K562 (cell line): ENCODE results near the gene HIVEP1. TPM values are rescaled to one million over a fixed set of nuclear protein-coding genes. Genes with fewer than 3 reads are reported as not detected.
A peak's percentile ranks its signal among the peaks of the same experiment; 100 is the strongest.

Experiments used
- ATAC-seq: fragments of 200-7000 bp; cut with Tn5 transposase; 3 replicates; pipeline ENCODE4 v1.9.1; 2020; ENCODE audit warnings: moderate library complexity
- BruUV-seq: library from RNA; stranded (reverse); fragments of 400-500 nt; replicated peaks from 2 replicates; lab custom pipeline; 2021; lab: Mats Ljungman, UMichigan
- CTCF ChIA-PET: fragments of 300-600 bp; formaldehyde crosslinking; extraction: SDS; loops from one replicate; lab custom pipeline; 2021; ENCODE audit warnings: low intra/inter-chr PET ratio; lab: Yijun Ruan, JAX
- POLR2A ChIA-PET: fragments of 300-600, 350-650 bp; sonication (Branson Sonifier 250); formaldehyde crosslinking; extraction: SDS; loops from one replicate; lab custom pipeline; 2021; ENCODE audit warnings: antibody characterized with exemption, inconsistent platforms; lab: Yijun Ruan, JAX
- DNase-seq, 4 experiments: peaks; one replicate each; pipeline versions ENCODE4 v3.0.0 to v3.0.0-alpha.2; 2011 to 2018; ENCODE audit warnings: low spot score in 3 of 4, mixed read lengths in 3 of 4; ENCODE audit errors: extremely low read depth in 1 of 4
- FAIRE-seq: peaks from 2 replicates; lab custom pipeline; 2011; peaks lifted over from hg19 to GRCh38; lab: Jason Lieb, UNC
- H2AFZ ChIP-seq: 2 replicates; pipeline ENCODE4 v1.6.0; 2011; ENCODE audit warnings: low read depth, low read length, control low read depth, inconsistent platforms
- H3K27ac ChIP-seq: fragments of 200-600 bp; 3 replicates; pipeline ENCODE4 v1.8.0; 2011; ENCODE audit warnings: low read depth, mild to moderate bottlenecking, control low read depth, inconsistent platforms, low read length, moderate library complexity, mixed read lengths; ENCODE audit errors: extremely low read depth
- H3K27me3 ChIP-seq, 2 experiments: fragments of 300-600 bp in 1 of 2; 2 replicates in 1 of 2; 3 replicates in 1 of 2; pipeline versions ENCODE4 v1.6.0 to v1.8.0; 2011; ENCODE audit warnings: inconsistent platforms in 2 of 2, low read length in 2 of 2, mild to moderate bottlenecking in 1 of 2, mixed read lengths in 1 of 2, moderate library complexity in 1 of 2; ENCODE audit not compliant: control insufficient read depth in 2 of 2, insufficient read depth in 2 of 2
- H3K36me3 ChIP-seq: fragments of 300-600 bp; 3 replicates; pipeline ENCODE4 v1.8.0; 2011; ENCODE audit warnings: mild to moderate bottlenecking, low read length, inconsistent platforms; ENCODE audit not compliant: control insufficient read depth, insufficient read depth
- H3K4me1 ChIP-seq, 2 experiments: fragments of 200-600 bp in 1 of 2; replicated peaks in 1 of 2; 2 replicates in 1 of 2; 3 replicates in 1 of 2; pipeline versions ENCODE4 v1.5.1 to v1.8.0; 2011; ENCODE audit warnings: inconsistent platforms in 2 of 2, low read length in 2 of 2, mild to moderate bottlenecking in 1 of 2, mixed read lengths in 1 of 2, moderate library complexity in 1 of 2; ENCODE audit not compliant: control insufficient read depth in 2 of 2, insufficient read depth in 2 of 2
- H3K4me2 ChIP-seq: 2 replicates; pipeline ENCODE4 v1.6.1; 2011; ENCODE audit warnings: low read length, control low read depth, inconsistent platforms, mixed read lengths; ENCODE audit not compliant: insufficient read depth
- H3K4me3 ChIP-seq: fragments of 200-600 bp; sonication (generic), shearing (Covaris generic); 2 replicates; pipeline ENCODE4 v1.5.1; 2016; ENCODE audit warnings: control low read depth, inconsistent platforms
- H3K79me2 ChIP-seq: fragments of 200-600 bp; 3 replicates; pipeline ENCODE4 v1.8.0; 2011; ENCODE audit warnings: low read length, inconsistent platforms; ENCODE audit not compliant: control insufficient read depth, insufficient read depth
- H3K9ac ChIP-seq, 2 experiments: 2 replicates each; pipeline versions ENCODE4 v1.6.0 to v1.6.1; 2011; ENCODE audit warnings: low read depth in 2 of 2, low read length in 2 of 2, control low read depth in 1 of 2, inconsistent platforms in 1 of 2, mild to moderate bottlenecking in 1 of 2, mixed read lengths in 1 of 2; ENCODE audit not compliant: insufficient read depth in 1 of 2
- H3K9me1 ChIP-seq: one replicate; pipeline ENCODE4 v1.6.0; 2011; ENCODE audit warnings: inconsistent platforms, mild to moderate bottlenecking, low read length, moderate library complexity; ENCODE audit not compliant: control insufficient read depth, insufficient read depth
- H3K9me3 ChIP-seq: replicated peaks from 2 replicates; pipeline ENCODE4 v1.5.1; 2011; ENCODE audit warnings: low read depth, low read length, inconsistent platforms; ENCODE audit not compliant: control insufficient read depth, insufficient read depth
- H4K20me1 ChIP-seq: replicated peaks from 2 replicates; pipeline ENCODE4 v1.6.1; 2011; ENCODE audit warnings: low read length, inconsistent platforms, mixed read lengths; ENCODE audit not compliant: control insufficient read depth, insufficient read depth
- ATF7 ChIP-seq: fragments of 450-650 bp; IDR thresholded peaks from 2 replicates; pipeline ENCODE4 v1.7.1; 2014; ENCODE audit warnings: mild to moderate bottlenecking, moderate library complexity
- BHLHE40 ChIP-seq: IDR thresholded peaks from 2 replicates; pipeline ENCODE4 v1.6.1; 2011; ENCODE audit warnings: low read length, improper control_type of control experiment
- CCAR2 ChIP-seq: fragments of 200-400 bp; formaldehyde crosslinking; IDR thresholded peaks from 2 replicates; pipeline ENCODE4 v1.6.1; 2017; ENCODE audit warnings: mild to moderate bottlenecking, low read depth, low read length
- CTCF ChIP-seq, 3 experiments: IDR thresholded peaks in 2 of 3; conservative IDR thresholded peaks in 1 of 3; 2 replicates each; pipeline ENCODE4 v1.5.1; 2011 to 2012; ENCODE audit warnings: low read length in 3 of 3, mild to moderate bottlenecking in 3 of 3, control low read depth in 2 of 3, improper control_type of control experiment in 1 of 3, inconsistent platforms in 1 of 3, low read depth in 1 of 3, mixed read lengths in 1 of 3, moderate library complexity in 1 of 3; ENCODE audit not compliant: insufficient read depth in 2 of 3
- HMG20B ChIP-seq: fragments of 250-450 bp; sonication (Bioruptor Pico); IDR thresholded peaks from 2 replicates; pipeline ENCODE4 v1.5.0; 2021; ENCODE audit warnings: mild to moderate bottlenecking
- NFE2 ChIP-seq: IDR thresholded peaks from 2 replicates; pipeline ENCODE4 v1.6.1; 2014; ENCODE audit warnings: antibody characterized with exemption, low read depth
- POLR3G ChIP-seq: IDR thresholded peaks from 2 replicates; pipeline ENCODE4 v1.6.1; 2011; ENCODE audit not compliant: insufficient read length, insufficient replicate concordance; ENCODE audit errors: extremely low read depth
- TEAD1 ChIP-seq, 2 experiments: fragments of 450-650 bp in 1 of 2; sonication (generic) in 1 of 2; formaldehyde crosslinking; IDR thresholded peaks; 2 replicates each; pipeline versions ENCODE4 v1.4.0 to v1.8.0; 2020 to 2022; ENCODE audit warnings: mild to moderate bottlenecking in 2 of 2, missing genetic modification reagents in 1 of 2
- TFE3 ChIP-seq: fragments of 450-650 bp; formaldehyde crosslinking; IDR thresholded peaks from 2 replicates; pipeline ENCODE4 v1.4.0; 2020; ENCODE audit warnings: mild to moderate bottlenecking, mixed read lengths
- ZMIZ1 ChIP-seq, 2 experiments: fragments of 150-350 bp in 1 of 2; IDR thresholded peaks; 2 replicates each; pipeline ENCODE4 v1.6.1; 2012 to 2016; ENCODE audit warnings: low read depth in 2 of 2, low read length in 2 of 2, mild to moderate bottlenecking in 1 of 2, moderate library complexity in 1 of 2
- ZNF57 ChIP-seq: fragments of 450-650 bp; formaldehyde crosslinking; IDR thresholded peaks from 2 replicates; pipeline ENCODE4 v1.4.0; 2020; ENCODE audit warnings: mild to moderate bottlenecking, moderate library complexity
- ZNF589 ChIP-seq: fragments of 200-800 bp; sonication (Bioruptor generic); IDR thresholded peaks from 2 replicates; pipeline ENCODE4 v1.6.1; 2016; ENCODE audit warnings: low read depth, missing genetic modification characterization, missing compliant biosample characterization
- WGBS: fragments of 100-300 bp; shearing (Covaris generic); methylation state at CpG from one replicate; pipeline ENCODE4 v1.1.6; 2016; ENCODE audit warnings: low coverage, mixed read lengths; ENCODE audit not compliant: insufficient coverage; ENCODE audit errors: missing lambda C conversion rate; 5-methylcytosine and 5-hydroxymethylcytosine counted together
- in situ Hi-C: fragments of 300-500 bp; cut with MboI; formaldehyde crosslinking; loops from 4 replicates; pipeline ENCODE4 v1.15.0; 2018; ENCODE audit warnings: inconsistent platforms, mixed read lengths
- intact Hi-C: fragments of 100-400 bp; cut with micrococcal nuclease; formaldehyde crosslinking; loops from 2 replicates; pipeline ENCODE4 v1.14.2; 2022
- polyA plus RNA-seq, 8 experiments: library from polyadenylated mRNA; depleted of rRNA in 4 of 8; stranded (reverse) in 5 of 8; unstranded in 3 of 8; fragments of >200 nt; fragmentation: Nextera tagmentation in 2 of 8; fragmentation: Illumina TruSeq in 1 of 8; extraction: Ambion mirVana in 2 of 8; extraction: Trizol in 1 of 8; gene quantifications; 2 replicates each; pipeline versions ENCODE4 v1.2.1 to v1.2.3, GENCODE V29; 2011 to 2014; ENCODE audit warnings: inconsistent platforms in 1 of 8, missing spikeins in 1 of 8
- total RNA-seq, 7 experiments: library from RNA; depleted of rRNA in 6 of 7; stranded (reverse); fragments of >200 nt in 6 of 7; fragmentation: Illumina TruSeq in 2 of 7; extraction: Trizol in 2 of 7; gene quantifications; 2 replicates each; pipeline versions ENCODE4 v1.2.1 to v1.2.3, GENCODE V29; 2011 to 2021; ENCODE audit warnings: low replicate concordance in 1 of 7

HIVEP1 gene
- total and polyA plus RNA-seq, 9 of the 15 experiments (the other 6 are each of a cell fraction or from before 2014, with no cell fraction given) = 6.0 to 33.3 (median 21.7) TPM

- BruUV-seq = no TSS peak
- H3K9me1 ChIP-seq = no peaks in the 10 kb centered on the region
- FAIRE-seq (no peak), DNase-seq (no peak), ATAC-seq (no peak)
- POLR2A ChIA-PET = no interaction called here
- CTCF ChIA-PET = no interaction called here
- peak overlapping the region; percentile 61; the same call in 2 of the 3 replicates for H3K27ac ChIP-seq
- intact Hi-C loops (loop anchor here (2.0 kb wide), 1 partner anchor 40 kb away; no protein-coding TSS in a partner anchor), in situ Hi-C loops (no loop called here)
- no peaks in the 10 kb centered on the region for H4K20me1 ChIP-seq
- peak overlapping the region; percentile 60; the same call in 1 of the 2 replicates for H3K4me2 ChIP-seq
- no peaks in the 10 kb centered on the region; the same call in 1 of the 2 replicates for H3K9me3 ChIP-seq
- 36% methylated on average over 2 of the region's 2 CpGs for WGBS
- H3K4me3 ChIP-seq = no peak overlapping the region
- H3K36me3 ChIP-seq = no peaks in the 10 kb centered on the region
- peaks cover 7 to 21% of the 10 kb centered on the region in 2 experiments for H3K4me1 ChIP-seq
- no peaks in the 10 kb centered on the region for H3K27me3 ChIP-seq
- H3K9ac ChIP-seq = no peak overlapping the region
- no peaks in the 10 kb centered on the region for H3K79me2 ChIP-seq
- peak overlapping the region; percentile 60 for H2AFZ ChIP-seq
- TF ChIP-seq CTCF (IDR thresholded peaks at IDR 0.05 in 2 of 3, conservative IDR thresholded peaks at IDR 0.05 in 1 of 3; ENCODE audit: insufficient read depth in 2 of 3, low read depth in 1 of 3, low read length in 3 of 3) (no peak), ZNF57 (no peak), TFE3 (CRISPR knock-in tag) (no peak), ATF7 (no peak), TEAD1 (CRISPR knock-in tag; IDR thresholded peaks at IDR 0.05) (no peak), HMG20B (CRISPR knock-in tag) (no peak), ZNF589 (CRISPR knock-in tag) (no peak), POLR3G (no peak), ZMIZ1 (IDR thresholded peaks at IDR 0.05; ENCODE audit: low read depth in 2 of 2, low read length in 2 of 2) (no peak), BHLHE40 (no peak), NFE2 (no peak), CCAR2 (no peak)
These were observed 43.0 kb upstream of the HIVEP1 start for GRCh38 chr6:11969092-11969491.
